Renal cortex interstitium (tissue), 11 donors: ENCODE measurements around the gene NAV3. TPM values are rescaled to one million over a fixed set of nuclear protein-coding genes. Genes with fewer than 3 reads are reported as not detected.

Experiments
- DNase-seq, 11 donors: peaks; one replicate each; pipeline ENCODE4 v3.0.0-alpha.2; 2013; ENCODE audit warnings: low read depth in 9 of 11, low spot score in 4 of 11; ENCODE audit errors: extremely low read depth in 1 of 11
- polyA plus RNA-seq, 3 donors: library from polyadenylated mRNA; unstranded; fragments of 120-200 nt; gene quantifications; one replicate each; pipeline ENCODE4 v1.2.1, GENCODE V29; 2013; ENCODE audit not compliant: insufficient read length in 3 of 3

The NAV3 gene
- polyA plus RNA-seq, 3 donors, result 8.9 to 9.5 (median 9.3) TPM

- no peak for DNase-seq
Measured at GRCh38 chr12:77837876-77838291, 7.2 kb downstream of the NAV3 start.

- DNase-seq, result no peak
Measured at GRCh38 chr12:77841521-77841920, 10.8 kb downstream of the NAV3 start.

- DNase-seq, result no peak
Measured at GRCh38 chr12:77842430-77842829, 11.7 kb downstream of the NAV3 start.

- no peak for DNase-seq
Measured at GRCh38 chr12:77845831-77846230, 15.1 kb downstream of the NAV3 start.

GRCh38 chr12:77847060-77847541 is 16.4 kb downstream of the NAV3 start:
- no peak for DNase-seq

- DNase-seq, result peak in 7 of 11 donors; percentile 17 to 63 (median 52)
Measured at GRCh38 chr12:77847680-77848431, 17.2 kb downstream of the NAV3 start.

- DNase-seq, result no peak
Measured at GRCh38 chr12:77850129-77850528, 19.4 kb downstream of the NAV3 start.

- no peak for DNase-seq
Measured at GRCh38 chr12:77850698-77851097, 20.0 kb downstream of the NAV3 start.

GRCh38 chr12:77855548-77855947 is 24.9 kb downstream of the NAV3 start:
- no peak for DNase-seq

- DNase-seq, result no peak
Measured at GRCh38 chr12:77861317-77861716, 30.6 kb downstream of the NAV3 start.

- no peak for DNase-seq
Measured at GRCh38 chr12:77865178-77865577, 34.5 kb downstream of the NAV3 start.

GRCh38 chr12:77878901-77879300 is 48.2 kb downstream of the NAV3 start:
- no peak for DNase-seq

GRCh38 chr12:77882709-77883108 is 52.0 kb downstream of the NAV3 start:
- DNase-seq, result no peak

GRCh38 chr12:77888611-77889010 is 57.9 kb downstream of the NAV3 start:
- no peak for DNase-seq

- no peak for DNase-seq
Measured at GRCh38 chr12:77891518-77892147, 60.9 kb downstream of the NAV3 start.

- DNase-seq, result peak in 3 of 11 donors; percentile 12 to 13 (median 12)
Measured at GRCh38 chr12:77893918-77894317, 63.2 kb downstream of the NAV3 start.

- DNase-seq, result no peak
Measured at GRCh38 chr12:77894556-77894955, 63.9 kb downstream of the NAV3 start.

GRCh38 chr12:77895699-77896098 is 65.0 kb downstream of the NAV3 start:
- no peak for DNase-seq

- no peak for DNase-seq
Measured at GRCh38 chr12:77907936-77908335, 77.2 kb downstream of the NAV3 start.

GRCh38 chr12:77914081-77914488 is 83.4 kb downstream of the NAV3 start:
- peak in 3 of 11 donors; percentile 16 to 22 (median 20) for DNase-seq
